ENCODE results near the gene MICB.
"Not testable (repeated sequence)": the region's sequence is repeated elsewhere in the genome, so short reads cannot be mapped to it uniquely, and the experiment has no call there.

The MICB gene

GRCh38 chr6:31509036-31509435 is 11.1 kb downstream of the MICB start:
- DNase-seq (ENCODE audit: low spot score) = not testable (repeated sequence)

GRCh38 chr6:31510007-31510406 is 12.1 kb downstream of the MICB start:
- DNase-seq (ENCODE audit: low spot score) = no peak

GRCh38 chr6:31513456-31514165 is 15.7 kb downstream of the MICB start:
- no peak for DNase-seq (ENCODE audit: low spot score)

GRCh38 chr6:31521835-31522234 is 23.9 kb downstream of the MICB start:
- DNase-seq (ENCODE audit: low spot score) = no peak

- DNase-seq (ENCODE audit: low spot score) = no peak
Observed at GRCh38 chr6:31525553-31525931, 27.6 kb downstream of the MICB start.

GRCh38 chr6:31525932-31526591 is 28.1 kb downstream of the MICB start:
- no peak for DNase-seq (ENCODE audit: low spot score)

- DNase-seq (ENCODE audit: low spot score) = no peak
Observed at GRCh38 chr6:31528307-31528777, 30.4 kb downstream of the MICB start.

GRCh38 chr6:31528821-31529328 is 30.9 kb downstream of the MICB start, which contains the start of gene MCCD1:
MCCD1 (plus strand) TSS chr6:31528962; CDS start chr6:31529015, 53 bp downstream.
- no peak for DNase-seq (ENCODE audit: low spot score)

GRCh38 chr6:31529329-31530150 is 31.6 kb downstream of the MICB start:
- DNase-seq (ENCODE audit: low spot score) = no peak

GRCh38 chr6:31530659-31531058 is 32.7 kb downstream of the MICB start:
- no peak for DNase-seq (ENCODE audit: low spot score)

GRCh38 chr6:31531162-31531561 is 33.2 kb downstream of the MICB start:
- DNase-seq (ENCODE audit: low spot score) = no peak

GRCh38 chr6:31531771-31532643 is 34.1 kb downstream of the MICB start:
- no peak for DNase-seq (ENCODE audit: low spot score)

GRCh38 chr6:31532644-31533454 is 34.9 kb downstream of the MICB start:
- DNase-seq (ENCODE audit: low spot score) = no peak

- DNase-seq (ENCODE audit: low spot score) = no peak
Observed at GRCh38 chr6:31533455-31533841, 35.5 kb downstream of the MICB start.

GRCh38 chr6:31534011-31534410 is 36.1 kb downstream of the MICB start:
- no peak for DNase-seq (ENCODE audit: low spot score)

- no peak for DNase-seq (ENCODE audit: low spot score)
Observed at GRCh38 chr6:31534521-31535040, 36.6 kb downstream of the MICB start.

GRCh38 chr6:31535538-31536324 is 37.8 kb downstream of the MICB start:
- DNase-seq (ENCODE audit: low spot score) = no peak

- no peak for DNase-seq (ENCODE audit: low spot score)
Observed at GRCh38 chr6:31538805-31539400, 41.0 kb downstream of the MICB start.

- no peak for DNase-seq (ENCODE audit: low spot score)
Observed at GRCh38 chr6:31540640-31541039, 42.7 kb downstream of the MICB start.

All from RKO (cell line).